GM18909 (cell line): ENCODE measurements around the gene METTL23.
"Not testable (repeated sequence)": the region's sequence is repeated elsewhere in the genome, so short reads cannot be mapped to it uniquely, and the experiment has no call there.

Experiments used
- ATAC-seq: cut with Tn5 transposase; IDR thresholded peaks from one replicate; pipeline ENCODE4 v1.9.1; 2021; ENCODE audit warnings: mild to moderate bottlenecking; ENCODE audit not compliant: unreplicated experiment, poor library complexity

The METTL23 gene

GRCh38 chr17:76710863-76711611 is 15.6 kb upstream of the METTL23 start, which contains the start of gene MXRA7:
TSS of gene MXRA7 (minus strand) at chr17:76710965. CDS start at chr17:76710946, 19 bp downstream.
- ATAC-seq: no peak

GRCh38 chr17:76712321-76712720 is 14.3 kb upstream of the METTL23 start:
- not testable (repeated sequence) for ATAC-seq

- ATAC-seq: no peak
Observed at GRCh38 chr17:76713765-76714164, 12.9 kb upstream of the METTL23 start.

GRCh38 chr17:76714336-76714735 is 12.3 kb upstream of the METTL23 start:
- ATAC-seq: no peak

- no peak for ATAC-seq
Observed at GRCh38 chr17:76714822-76715495, 11.7 kb upstream of the METTL23 start.

- ATAC-seq: no peak
Observed at GRCh38 chr17:76715496-76715830, 11.2 kb upstream of the METTL23 start.

- ATAC-seq: no peak
Observed at GRCh38 chr17:76716146-76716838, 10.3 kb upstream of the METTL23 start.

- ATAC-seq: no peak
Observed at GRCh38 chr17:76716839-76717215, 9.8 kb upstream of the METTL23 start.

GRCh38 chr17:76718516-76718915 is 8.1 kb upstream of the METTL23 start:
- ATAC-seq: no peak

GRCh38 chr17:76720211-76720610 is 6.4 kb upstream of the METTL23 start:
- ATAC-seq: no peak

GRCh38 chr17:76720941-76721340 is 5.7 kb upstream of the METTL23 start:
- ATAC-seq: no peak

GRCh38 chr17:76721463-76721862 is 5.2 kb upstream of the METTL23 start:
- ATAC-seq: no peak

GRCh38 chr17:76722279-76722678 is 4.4 kb upstream of the METTL23 start:
- ATAC-seq: no peak

- not testable (repeated sequence) for ATAC-seq
Observed at GRCh38 chr17:76722977-76723376, 3.7 kb upstream of the METTL23 start.

GRCh38 chr17:76723812-76724211 is 2.8 kb upstream of the METTL23 start:
- ATAC-seq: no peak

- peak; percentile 26 for ATAC-seq
Observed at GRCh38 chr17:76725580-76726230, 934 bp upstream of the METTL23 start.

GRCh38 chr17:76726231-76726775 is 336 bp upstream of the METTL23 start, which contains the start of gene JMJD6:
TSS of gene JMJD6 (minus strand) at chr17:76726606. CDS start at chr17:76726475, 131 bp downstream.
- ATAC-seq: peak; percentile 78

- no peak for ATAC-seq
Observed at GRCh38 chr17:76727745-76728456, 1.3 kb downstream of the METTL23 start.

GRCh38 chr17:76731800-76732733 is 5.4 kb downstream of the METTL23 start:
- ATAC-seq: not testable (repeated sequence)
